ENCODE data around the gene MT1A. TPM values are rescaled to one million over a fixed set of nuclear protein-coding genes. Genes with fewer than 3 reads are reported as not detected.

The MT1A gene
- polyA plus RNA-seq, 4 donors, result 1.3 to 240 (median 21.3) TPM

- FAIRE-seq (no peak), DNase-seq (peak; percentile 73 to 91)
- 2 to 3% (median 3%) methylated on average over 57 to 62 of the region's 62 CpGs for WGBS, 3 donors
- Histone ChIP-seq H3K27ac (ENCODE audit: low read depth in 1 of 3, low read length in 2 of 3) (peak within 1 kb of the TSS; percentile 39 to 95 (median 49)), H3K27me3 (ENCODE audit: control insufficient read depth in 3 of 3, insufficient read depth in 3 of 3, low read length in 3 of 3) (peaks cover 0 to 12% (median 0%) of the 10 kb centered on the region in 3 donors), H3K4me3 (ENCODE audit: low read depth in 1 of 3, low read length in 3 of 3) (peak within 1 kb of the TSS in 2 of 3 donors; percentile 64 to 77), H3K4me1 (ENCODE audit: control insufficient read depth in 3 of 3, insufficient read depth in 2 of 3, low read depth in 1 of 3, low read length in 2 of 3) (peaks cover 0 to 3% (median 0%) of the 10 kb centered on the region in 3 donors), H3K36me3 (ENCODE audit: control insufficient read depth in 3 of 3, insufficient read depth in 2 of 3, low read depth in 1 of 3, low read length in 3 of 3) (no peaks in the 10 kb centered on the region), H3K9me3 (ENCODE audit: control insufficient read depth in 2 of 2, insufficient read depth in 1 of 2, low read depth in 1 of 2, low read length in 1 of 2) (no peaks in the 10 kb centered on the region)
Measured at GRCh38 chr16:56625140-56625942, 13.1 kb upstream of the MT1A start, which contains the start of gene MT1E. Gene MT1E (plus strand): TSS chr16:56625781. CDS start chr16:56625852, 71 bp downstream.

GRCh38 chr16:56625943-56626654, 12.4 kb upstream of the MT1A start:
- no peak for FAIRE-seq

GRCh38 chr16:56626685-56627084, 11.8 kb upstream of the MT1A start:
- Histone ChIP-seq H3K9me3 (ENCODE audit: control insufficient read depth in 2 of 2, insufficient read depth in 1 of 2, low read depth in 1 of 2, low read length in 1 of 2) (no peaks in the 10 kb centered on the region), H3K27ac (ENCODE audit: low read depth in 1 of 3, low read length in 2 of 3) (peak overlapping the region in 1 of 3 donors; percentile 59), H3K27me3 (ENCODE audit: control insufficient read depth in 3 of 3, insufficient read depth in 3 of 3, low read length in 3 of 3) (peaks cover 0 to 21% (median 0%) of the 10 kb centered on the region in 3 donors), H3K36me3 (ENCODE audit: control insufficient read depth in 3 of 3, insufficient read depth in 2 of 3, low read depth in 1 of 3, low read length in 3 of 3) (no peaks in the 10 kb centered on the region), H3K4me3 (ENCODE audit: low read depth in 1 of 3, low read length in 3 of 3) (peak overlapping the region in 1 of 3 donors; percentile 77), H3K4me1 (ENCODE audit: control insufficient read depth in 3 of 3, insufficient read depth in 2 of 3, low read depth in 1 of 3, low read length in 2 of 3) (peaks cover 0 to 3% (median 0%) of the 10 kb centered on the region in 3 donors)
- FAIRE-seq (no peak), DNase-seq (no peak)
- WGBS, 3 donors, result 9 to 46% (median 19%) methylated on average over 7 of the region's 7 CpGs

More at GRCh38 chr16:56625943-56626654, 12.4 kb upstream of the MT1A start:
- Histone ChIP-seq H3K27ac (ENCODE audit: low read depth in 1 of 3, low read length in 2 of 3) (peak overlapping the region in 2 of 3 donors; percentile 39 to 95), H3K36me3 (ENCODE audit: control insufficient read depth in 3 of 3, insufficient read depth in 2 of 3, low read depth in 1 of 3, low read length in 3 of 3) (no peaks in the 10 kb centered on the region), H3K27me3 (ENCODE audit: control insufficient read depth in 3 of 3, insufficient read depth in 3 of 3, low read length in 3 of 3) (peaks cover 0 to 15% (median 0%) of the 10 kb centered on the region in 3 donors), H3K4me1 (ENCODE audit: control insufficient read depth in 3 of 3, insufficient read depth in 2 of 3, low read depth in 1 of 3, low read length in 2 of 3) (peaks cover 0 to 3% (median 0%) of the 10 kb centered on the region in 3 donors), H3K9me3 (ENCODE audit: control insufficient read depth in 2 of 2, insufficient read depth in 1 of 2, low read depth in 1 of 2, low read length in 1 of 2) (no peaks in the 10 kb centered on the region), H3K4me3 (ENCODE audit: low read depth in 1 of 3, low read length in 3 of 3) (peak overlapping the region in 2 of 3 donors; percentile 64 to 77)
- peak in 1 of 2 donors; percentile 48 for DNase-seq
- 11 to 26% (median 13%) methylated on average over 16 of the region's 16 CpGs for WGBS, 3 donors

- FAIRE-seq (no peak), DNase-seq (no peak)
- Histone ChIP-seq H3K9me3 (ENCODE audit: control insufficient read depth in 2 of 2, insufficient read depth in 1 of 2, low read depth in 1 of 2, low read length in 1 of 2) (no peaks in the 10 kb centered on the region), H3K36me3 (ENCODE audit: control insufficient read depth in 3 of 3, insufficient read depth in 2 of 3, low read depth in 1 of 3, low read length in 3 of 3) (no peaks in the 10 kb centered on the region), H3K4me1 (ENCODE audit: control insufficient read depth in 3 of 3, insufficient read depth in 2 of 3, low read depth in 1 of 3, low read length in 2 of 3) (peaks cover 0 to 3% (median 0%) of the 10 kb centered on the region in 3 donors), H3K27ac (ENCODE audit: low read depth in 1 of 3, low read length in 2 of 3) (no peak overlapping the region), H3K4me3 (ENCODE audit: low read depth in 1 of 3, low read length in 3 of 3) (no peak overlapping the region), H3K27me3 (ENCODE audit: control insufficient read depth in 3 of 3, insufficient read depth in 3 of 3, low read length in 3 of 3) (peaks cover 0 to 42% (median 5%) of the 10 kb centered on the region in 3 donors)
- WGBS, 3 donors, result 70 to 75% (median 74%) methylated on average over 9 of the region's 9 CpGs
Measured at GRCh38 chr16:56628486-56629350, 9.7 kb upstream of the MT1A start.

GRCh38 chr16:56629531-56629930, 8.9 kb upstream of the MT1A start:
- DNase-seq (no peak), FAIRE-seq (no peak)
- Histone ChIP-seq H3K36me3 (ENCODE audit: control insufficient read depth in 3 of 3, insufficient read depth in 2 of 3, low read depth in 1 of 3, low read length in 3 of 3) (no peaks in the 10 kb centered on the region), H3K4me3 (ENCODE audit: low read depth in 1 of 3, low read length in 3 of 3) (no peak overlapping the region), H3K27me3 (ENCODE audit: control insufficient read depth in 3 of 3, insufficient read depth in 3 of 3, low read length in 3 of 3) (peaks cover 0 to 50% (median 6%) of the 10 kb centered on the region in 3 donors), H3K4me1 (ENCODE audit: control insufficient read depth in 3 of 3, insufficient read depth in 2 of 3, low read depth in 1 of 3, low read length in 2 of 3) (peaks cover 0 to 3% (median 0%) of the 10 kb centered on the region in 3 donors), H3K9me3 (ENCODE audit: control insufficient read depth in 2 of 2, insufficient read depth in 1 of 2, low read depth in 1 of 2, low read length in 1 of 2) (no peaks in the 10 kb centered on the region), H3K27ac (ENCODE audit: low read depth in 1 of 3, low read length in 2 of 3) (no peak overlapping the region)
- 86 to 90% (median 89%) methylated on average over 3 of the region's 3 CpGs for WGBS, 3 donors

GRCh38 chr16:56630134-56630533, 8.3 kb upstream of the MT1A start:
- peaks cover 0 to 56% (median 11%) of the 10 kb centered on the region in 3 donors for H3K27me3 ChIP-seq (ENCODE audit: control insufficient read depth in 3 of 3, insufficient read depth in 3 of 3, low read length in 3 of 3)
- FAIRE-seq, result no peak

GRCh38 chr16:56631197-56631596, 7.3 kb upstream of the MT1A start:
- DNase-seq (no peak), FAIRE-seq (no peak)
- WGBS, 3 donors, result 83 to 84% (median 84%) methylated on average over 10 of the region's 10 CpGs
- no peaks in the 10 kb centered on the region for H3K9me3 ChIP-seq (ENCODE audit: control insufficient read depth in 2 of 2, insufficient read depth in 1 of 2, low read depth in 1 of 2, low read length in 1 of 2)
- peaks cover 0 to 60% (median 16%) of the 10 kb centered on the region in 3 donors for H3K27me3 ChIP-seq (ENCODE audit: control insufficient read depth in 3 of 3, insufficient read depth in 3 of 3, low read length in 3 of 3)
- no peaks in the 10 kb centered on the region for H3K36me3 ChIP-seq (ENCODE audit: control insufficient read depth in 3 of 3, insufficient read depth in 2 of 3, low read depth in 1 of 3, low read length in 3 of 3)
- H3K27ac ChIP-seq (ENCODE audit: low read depth in 1 of 3, low read length in 2 of 3), result no peak overlapping the region
- no peak overlapping the region for H3K4me3 ChIP-seq (ENCODE audit: low read depth in 1 of 3, low read length in 3 of 3)
- peaks cover 0 to 7% (median 0%) of the 10 kb centered on the region in 3 donors for H3K4me1 ChIP-seq (ENCODE audit: control insufficient read depth in 3 of 3, insufficient read depth in 2 of 3, low read depth in 1 of 3, low read length in 2 of 3)

More at GRCh38 chr16:56630134-56630533, 8.3 kb upstream of the MT1A start:
- WGBS, 3 donors, result 64 to 73% (median 68%) methylated on average over 3 of the region's 3 CpGs
- Histone ChIP-seq H3K36me3 (ENCODE audit: control insufficient read depth in 3 of 3, insufficient read depth in 2 of 3, low read depth in 1 of 3, low read length in 3 of 3) (no peaks in the 10 kb centered on the region), H3K4me3 (ENCODE audit: low read depth in 1 of 3, low read length in 3 of 3) (no peak overlapping the region), H3K4me1 (ENCODE audit: control insufficient read depth in 3 of 3, insufficient read depth in 2 of 3, low read depth in 1 of 3, low read length in 2 of 3) (peaks cover 0 to 5% (median 3%) of the 10 kb centered on the region in 3 donors), H3K27ac (ENCODE audit: low read depth in 1 of 3, low read length in 2 of 3) (no peak overlapping the region), H3K9me3 (ENCODE audit: control insufficient read depth in 2 of 2, insufficient read depth in 1 of 2, low read depth in 1 of 2, low read length in 1 of 2) (no peaks in the 10 kb centered on the region)
- DNase-seq, result no peak

All from small intestine (tissue), 7 donors.